Measurements from ENCODE around the gene ATP5F1D.

The ATP5F1D gene

GRCh38 chr19:1251330-1252220 lies 10.0 kb downstream of the ATP5F1D start:
- Mint-ChIP-seq H3K4me1 (peaks cover 16% of the 10 kb centered on the region), H3K27ac (peak overlapping the region; percentile 95), H3K27me3 (no peaks in the 10 kb centered on the region), H3K36me3 (peaks cover 29% of the 10 kb centered on the region), H3K9me3 (no peaks in the 10 kb centered on the region), H3K4me3 (peak overlapping the region; percentile 95)
- CTCF ChIA-PET = interaction anchor here (0.9 kb wide), 1 partner anchor 14 kb away, joined by 3 read pairs; no protein-coding TSS in a partner anchor
- DNase-seq = peak; percentile 83

- H3K27ac Mint-ChIP-seq = peak overlapping the region; percentile 90
- H3K36me3 Mint-ChIP-seq = peaks cover 29% of the 10 kb centered on the region
- no peaks in the 10 kb centered on the region for H3K27me3 Mint-ChIP-seq
- CTCF ChIA-PET = interaction anchor here (1.5 kb wide), 2 partner anchors 9 to 14 kb away, joined by 18 to 19 read pairs; no protein-coding TSS in a partner anchor
- peak overlapping the region; percentile 95 for H3K4me3 Mint-ChIP-seq
- H3K9me3 Mint-ChIP-seq = no peaks in the 10 kb centered on the region
- DNase-seq = peak; percentile 83
- peaks cover 17% of the 10 kb centered on the region for H3K4me1 Mint-ChIP-seq
These were observed 10.8 kb downstream of the ATP5F1D start for GRCh38 chr19:1252221-1252820.

GRCh38 chr19:1252821-1253513 lies 11.4 kb downstream of the ATP5F1D start:
- H3K27me3 Mint-ChIP-seq = no peaks in the 10 kb centered on the region
- peak overlapping the region; percentile 95 for H3K4me3 Mint-ChIP-seq
- peak; percentile 88 for DNase-seq
- H3K9me3 Mint-ChIP-seq = no peaks in the 10 kb centered on the region
- CTCF ChIA-PET = interaction anchor here (0.7 to 1.5 kb wide), 3 partner anchors 9 to 158 kb away, joined by 3 to 19 read pairs (median 18); no protein-coding TSS in a partner anchor
- peaks cover 23% of the 10 kb centered on the region for H3K4me1 Mint-ChIP-seq
- H3K36me3 Mint-ChIP-seq = peaks cover 36% of the 10 kb centered on the region
- H3K27ac Mint-ChIP-seq = peak overlapping the region; percentile 84

GRCh38 chr19:1253514-1254080 lies 12.0 kb downstream of the ATP5F1D start:
- DNase-seq = no peak
- Mint-ChIP-seq H3K27me3 (no peaks in the 10 kb centered on the region), H3K4me1 (peaks cover 29% of the 10 kb centered on the region), H3K36me3 (peaks cover 40% of the 10 kb centered on the region), H3K4me3 (peak overlapping the region; percentile 95), H3K9me3 (no peaks in the 10 kb centered on the region), H3K27ac (peak overlapping the region; percentile 84)
- CTCF ChIA-PET = interaction anchor here (0.7 to 1.5 kb wide), 3 partner anchors 10 to 159 kb away, joined by 3 to 19 read pairs (median 18); no protein-coding TSS in a partner anchor

GRCh38 chr19:1254081-1254527 lies 12.6 kb downstream of the ATP5F1D start:
- no peak overlapping the region for H3K4me3 Mint-ChIP-seq
- no peaks in the 10 kb centered on the region for H3K9me3 Mint-ChIP-seq
- no peak for DNase-seq
- CTCF ChIA-PET = no interaction called here
- peaks cover 34% of the 10 kb centered on the region for H3K4me1 Mint-ChIP-seq
- H3K27me3 Mint-ChIP-seq = no peaks in the 10 kb centered on the region
- H3K36me3 Mint-ChIP-seq = peaks cover 41% of the 10 kb centered on the region
- H3K27ac Mint-ChIP-seq = no peak overlapping the region

- no peaks in the 10 kb centered on the region for H3K27me3 Mint-ChIP-seq
- CTCF ChIA-PET = interaction anchor here (0.9 to 5.0 kb wide), 2 partner anchors 10 to 12 kb away, joined by 5 to 17 read pairs; no protein-coding TSS in a partner anchor
- H3K36me3 Mint-ChIP-seq = peaks cover 43% of the 10 kb centered on the region
- H3K27ac Mint-ChIP-seq = peak overlapping the region; percentile 28
- H3K4me1 Mint-ChIP-seq = peaks cover 40% of the 10 kb centered on the region
- peak overlapping the region; percentile 23 for H3K4me3 Mint-ChIP-seq
- no peak for DNase-seq
- H3K9me3 Mint-ChIP-seq = no peaks in the 10 kb centered on the region
These were observed 13.1 kb downstream of the ATP5F1D start for GRCh38 chr19:1254530-1255185.

- no peak overlapping the region for H3K4me3 Mint-ChIP-seq
- H3K4me1 Mint-ChIP-seq = peaks cover 44% of the 10 kb centered on the region
- H3K27me3 Mint-ChIP-seq = no peaks in the 10 kb centered on the region
- no peak for DNase-seq
- no peaks in the 10 kb centered on the region for H3K9me3 Mint-ChIP-seq
- no peak overlapping the region for H3K27ac Mint-ChIP-seq
- CTCF ChIA-PET = interaction anchor here (0.9 to 5.0 kb wide), 3 partner anchors 11 kb away, joined by 4 to 17 read pairs (median 5); no protein-coding TSS in a partner anchor
- H3K36me3 Mint-ChIP-seq = peaks cover 43% of the 10 kb centered on the region
These were observed 13.9 kb downstream of the ATP5F1D start for GRCh38 chr19:1255186-1256161.

- no peaks in the 10 kb centered on the region for H3K9me3 Mint-ChIP-seq
- H3K27me3 Mint-ChIP-seq = no peaks in the 10 kb centered on the region
- H3K36me3 Mint-ChIP-seq = peaks cover 37% of the 10 kb centered on the region
- peak overlapping the region; percentile 35 for H3K4me3 Mint-ChIP-seq
- peak overlapping the region; percentile 98 for H3K27ac Mint-ChIP-seq
- no peak for DNase-seq
- peaks cover 51% of the 10 kb centered on the region for H3K4me1 Mint-ChIP-seq
- CTCF ChIA-PET = interaction anchor here (1.2 to 5.0 kb wide), 2 partner anchors 10 to 12 kb away, joined by 4 to 17 read pairs; no protein-coding TSS in a partner anchor
These were observed 15.3 kb downstream of the ATP5F1D start for GRCh38 chr19:1256646-1257474.

GRCh38 chr19:1257475-1258162 lies 16.1 kb downstream of the ATP5F1D start:
- H3K27me3 Mint-ChIP-seq = no peaks in the 10 kb centered on the region
- peak overlapping the region; percentile 61 for H3K4me3 Mint-ChIP-seq
- peaks cover 57% of the 10 kb centered on the region for H3K4me1 Mint-ChIP-seq
- DNase-seq = no peak
- H3K36me3 Mint-ChIP-seq = peaks cover 34% of the 10 kb centered on the region
- H3K27ac Mint-ChIP-seq = peak overlapping the region; percentile 98
- H3K9me3 Mint-ChIP-seq = no peaks in the 10 kb centered on the region
- CTCF ChIA-PET = interaction anchor here (5.0 kb wide), 1 partner anchor 9 kb away, joined by 17 read pairs; no protein-coding TSS in a partner anchor

GRCh38 chr19:1258163-1258492 lies 16.6 kb downstream of the ATP5F1D start:
- Mint-ChIP-seq H3K4me1 (peaks cover 62% of the 10 kb centered on the region), H3K9me3 (no peaks in the 10 kb centered on the region), H3K27ac (peak overlapping the region; percentile 98), H3K4me3 (peak overlapping the region; percentile 61), H3K27me3 (no peaks in the 10 kb centered on the region), H3K36me3 (peaks cover 34% of the 10 kb centered on the region)
- CTCF ChIA-PET = interaction anchor here (5.0 kb wide), 1 partner anchor 9 kb away, joined by 17 read pairs; no protein-coding TSS in a partner anchor
- DNase-seq = no peak

GRCh38 chr19:1258707-1259205 lies 17.2 kb downstream of the ATP5F1D start:
- Mint-ChIP-seq H3K36me3 (peaks cover 29% of the 10 kb centered on the region), H3K27me3 (no peaks in the 10 kb centered on the region), H3K4me1 (peaks cover 63% of the 10 kb centered on the region), H3K4me3 (peak overlapping the region; percentile 89), H3K9me3 (no peaks in the 10 kb centered on the region), H3K27ac (peak overlapping the region; percentile 98)
- CTCF ChIA-PET = interaction anchor here (5.0 kb wide), 1 partner anchor 8 kb away, joined by 17 read pairs; no protein-coding TSS in a partner anchor
- DNase-seq = no peak

Measured in activated naive CD4-positive, alpha-beta T cell treated with anti-CD3 and anti-CD28 coated beads, Interleukin-2, amount 10 ng/mL, durations not matched to agents 7 days and 5 days (primary cell).